ENCODE measurements around the gene GDI1. TPM values are rescaled to one million over a fixed set of nuclear protein-coding genes. Genes with fewer than 3 reads are reported as not detected.
A peak's percentile ranks its signal among the peaks of the same experiment; 100 is the strongest.

Gene GDI1
- total and polyA plus RNA-seq, 9 of the 15 experiments (the other 6 are each of a cell fraction or from before 2014, with no cell fraction given) = 0.97 to 82.6 (median 37.5) TPM

DNA sequence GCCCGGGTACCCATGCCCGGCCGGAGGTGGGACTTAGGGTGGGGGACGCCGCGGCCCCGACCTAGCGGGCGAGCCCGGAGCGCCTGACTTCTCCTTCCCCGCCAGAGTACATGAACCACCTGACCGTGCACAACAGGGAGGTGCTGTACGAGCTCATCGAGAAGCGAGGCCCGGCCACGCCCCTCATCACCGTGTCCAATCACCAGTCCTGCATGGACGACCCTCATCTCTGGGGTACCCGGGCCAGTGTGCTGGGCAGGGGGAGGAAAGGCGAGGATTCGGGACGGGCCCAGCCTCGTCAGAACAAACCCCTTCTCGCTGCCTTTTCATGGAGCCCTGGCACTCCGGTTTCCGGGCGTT, 25.0 kb upstream of the GDI1 start:
- peaks cover 25% of the 10 kb centered on the region for H3K79me2 ChIP-seq (ENCODE audit: control insufficient read depth, insufficient read depth, low read length)
- ChIA-PET POLR2A (interaction anchor here (0.5 to 5.0 kb wide), 8 partner anchors 9 to 485 kb away, joined by 3 to 85 read pairs (median 3); partner anchors contain the start of gene RPL10), CTCF (ENCODE audit: low intra/inter-chr PET ratio) (no interaction called here)
- peak; percentile 80 for ATAC-seq
- peak in 3 of 4 experiments; percentile 62 to 79 (median 70) for DNase-seq (ENCODE audit: extremely low read depth in 1 of 4, low spot score in 3 of 4)
- no peaks in the 10 kb centered on the region for H3K9me1 ChIP-seq (ENCODE audit: control insufficient read depth, insufficient read depth, low read length)
- BruUV-seq (replicated peaks) = no TSS peak
- peak overlapping the region; percentile 80 for H3K27ac ChIP-seq (ENCODE audit: extremely low read depth, low read depth, low read length)
- H3K9ac ChIP-seq (ENCODE audit: insufficient read depth in 1 of 2, low read depth in 2 of 2, low read length in 2 of 2) = peak overlapping the region; percentile 76 to 96
- no CpG with 5 or more reads among the region's 29 CpGs for WGBS (ENCODE audit: insufficient coverage, low coverage, missing lambda C conversion rate)
- intact Hi-C loops (cut with micrococcal nuclease) (no loop called here), in situ Hi-C loops (cut with MboI) (no loop called here)
- TF ChIP-seq, protein P1, sequence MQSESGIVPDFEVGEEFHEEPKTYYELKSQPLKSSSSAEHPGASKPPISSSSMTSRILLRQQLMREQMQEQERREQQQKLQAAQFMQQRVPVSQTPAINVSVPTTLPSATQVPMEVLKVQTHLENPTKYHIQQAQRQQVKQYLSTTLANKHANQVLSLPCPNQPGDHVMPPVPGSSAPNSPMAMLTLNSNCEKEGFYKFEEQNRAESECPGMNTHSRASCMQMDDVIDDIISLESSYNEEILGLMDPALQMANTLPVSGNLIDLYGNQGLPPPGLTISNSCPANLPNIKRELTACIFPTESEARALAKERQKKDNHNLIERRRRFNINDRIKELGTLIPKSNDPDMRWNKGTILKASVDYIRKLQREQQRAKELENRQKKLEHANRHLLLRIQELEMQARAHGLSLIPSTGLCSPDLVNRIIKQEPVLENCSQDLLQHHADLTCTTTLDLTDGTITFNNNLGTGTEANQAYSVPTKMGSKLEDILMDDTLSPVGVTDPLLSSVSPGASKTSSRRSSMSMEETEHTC (IDR thresholded peaks at IDR 0.05) = 0 out of 2 replicates have a peak, but pooled peaks have one; percentile 22
- TF ChIP-seq NR2C2 (CRISPR knock-in tag; IDR thresholded peaks at IDR 0.05) = no peak
- peak; percentile 25; the same call in 1 of the 2 replicates for TF ChIP-seq NR2C2 (tag; IDR thresholded peaks at IDR 0.05)
- no peak for TF ChIP-seq FOXP1 (CRISPR knock-in tag; IDR thresholded peaks at IDR 0.05)
- no peak for TF ChIP-seq ZKSCAN3 (CRISPR knock-in tag; IDR thresholded peaks at IDR 0.05)
- peak; percentile 49 for TF ChIP-seq TBP (optimal IDR thresholded peaks at IDR 0.05; ENCODE audit: low read depth, low read length)
- TF ChIP-seq, protein P2, sequence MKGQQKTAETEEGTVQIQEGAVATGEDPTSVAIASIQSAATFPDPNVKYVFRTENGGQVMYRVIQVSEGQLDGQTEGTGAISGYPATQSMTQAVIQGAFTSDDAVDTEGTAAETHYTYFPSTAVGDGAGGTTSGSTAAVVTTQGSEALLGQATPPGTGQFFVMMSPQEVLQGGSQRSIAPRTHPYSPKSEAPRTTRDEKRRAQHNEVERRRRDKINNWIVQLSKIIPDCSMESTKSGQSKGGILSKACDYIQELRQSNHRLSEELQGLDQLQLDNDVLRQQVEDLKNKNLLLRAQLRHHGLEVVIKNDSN (CRISPR knock-in tag; IDR thresholded peaks at IDR 0.05) = peak; percentile 63
- peak in 1 of 2 experiments; percentile 22; a peak in 1 of 4 replicates for TF ChIP-seq FOXK2 (conservative IDR thresholded peaks at IDR 0.05 in 1 of 2, IDR thresholded peaks at IDR 0.05 in 1 of 2; ENCODE audit: low read depth in 2 of 2)
- TF ChIP-seq GABPA (tag; conservative IDR thresholded peaks at IDR 0.05; ENCODE audit: low read depth) = peak; percentile 8; the same call in 1 of the 2 replicates
- TF ChIP-seq HOMEZ (CRISPR knock-in tag; IDR thresholded peaks at IDR 0.05) = no peak
- TF ChIP-seq, protein P3, sequence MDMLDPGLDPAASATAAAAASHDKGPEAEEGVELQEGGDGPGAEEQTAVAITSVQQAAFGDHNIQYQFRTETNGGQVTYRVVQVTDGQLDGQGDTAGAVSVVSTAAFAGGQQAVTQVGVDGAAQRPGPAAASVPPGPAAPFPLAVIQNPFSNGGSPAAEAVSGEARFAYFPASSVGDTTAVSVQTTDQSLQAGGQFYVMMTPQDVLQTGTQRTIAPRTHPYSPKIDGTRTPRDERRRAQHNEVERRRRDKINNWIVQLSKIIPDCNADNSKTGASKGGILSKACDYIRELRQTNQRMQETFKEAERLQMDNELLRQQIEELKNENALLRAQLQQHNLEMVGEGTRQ (CRISPR knock-in tag; IDR thresholded peaks at IDR 0.05) = peak; percentile 45
- TF ChIP-seq POLR2AphosphoS5 (IDR thresholded peaks at IDR 0.05; ENCODE audit: control insufficient read depth, insufficient read depth, low read depth, low read length) = peak; percentile 42; the same call in 1 of the 2 replicates
- TF ChIP-seq POLR2B (IDR thresholded peaks at IDR 0.05; ENCODE audit: low read depth, partially characterized antibody) = peak; percentile 16
- FAIRE-seq = peak; percentile 71
- peak overlapping the region; percentile 87 for H3K4me2 ChIP-seq (ENCODE audit: insufficient read depth, low read length)
- peaks cover 7% of the 10 kb centered on the region; the same call in 1 of the 3 replicates for H3K36me3 ChIP-seq (ENCODE audit: control insufficient read depth, insufficient read depth, low read length)
- peak overlapping the region; percentile 81 for H2AFZ ChIP-seq (ENCODE audit: low read depth, low read length)
- no peaks in the 10 kb centered on the region for H4K20me1 ChIP-seq (replicated peaks; ENCODE audit: control insufficient read depth, insufficient read depth, low read length)
- no peaks in the 10 kb centered on the region for H3K27me3 ChIP-seq (ENCODE audit: control insufficient read depth in 2 of 2, insufficient read depth in 2 of 2, low read length in 2 of 2)
- H3K4me3 ChIP-seq = peak overlapping the region; percentile 74
- H3K9me3 ChIP-seq (replicated peaks; ENCODE audit: control insufficient read depth, insufficient read depth, low read depth, low read length) = no peaks in the 10 kb centered on the region
- H3K4me1 ChIP-seq (replicated peaks in 1 of 2; ENCODE audit: control insufficient read depth in 2 of 2, insufficient read depth in 2 of 2, low read length in 2 of 2) = peaks cover 13 to 46% of the 10 kb centered on the region in 2 experiments; a peak in 4 of 5 replicates
